CD4-positive, alpha-beta T cell (primary cell): Measurements from ENCODE around the gene C2CD4C. TPM values are rescaled to one million over a fixed set of nuclear protein-coding genes. Genes with fewer than 3 reads are reported as not detected.

Experiments used
- ATAC-seq: fragments of 200-7000 bp; cut with Tn5 transposase; one replicate; pipeline ENCODE4 v1.10.0; 2022; ENCODE audit warnings: mild to moderate bottlenecking; ENCODE audit not compliant: poor library complexity
- CTCF ChIA-PET: fragments of 350-600 bp; sonication (Branson Sonifier 250); formaldehyde crosslinking; loops from one replicate; lab custom pipeline; 2021; ENCODE audit warnings: antibody characterized with exemption, inconsistent platforms; lab: Charles Lee
- POLR2A ChIA-PET: fragments of 350-600 bp; sonication (Branson Sonifier 250); formaldehyde crosslinking; loops from one replicate; lab custom pipeline; 2021; ENCODE audit warnings: antibody characterized with exemption, inconsistent platforms; lab: Charles Lee
- DNase-seq, 14 experiments: peaks; one replicate each; pipeline ENCODE4 v3.0.0-alpha.2; 2013 to 2020; ENCODE audit warnings: mixed read lengths in 2 of 14
- H3K27ac ChIP-seq, 2 donors: one replicate each; pipeline versions ENCODE4 v1.5.1 to v1.7.0; 2013; ENCODE audit warnings: low read length in 2 of 2, low read depth in 1 of 2, mild to moderate bottlenecking in 1 of 2
- H3K27me3 ChIP-seq, 2 experiments: 1 replicate in 1 of 2; 2 replicates in 1 of 2; pipeline versions ENCODE4 v1.6.1 to v1.7.0; 2013; ENCODE audit warnings: low read length in 2 of 2, control low read depth in 1 of 2, mild to moderate bottlenecking in 1 of 2, moderate library complexity in 1 of 2; ENCODE audit not compliant: insufficient read depth in 2 of 2, control insufficient read depth in 1 of 2
- H3K36me3 ChIP-seq: one replicate; pipeline ENCODE4 v1.6.1; 2013; ENCODE audit warnings: low read length, control low read depth; ENCODE audit not compliant: insufficient read depth
- H3K4me1 ChIP-seq: one replicate; pipeline ENCODE4 v1.6.1; 2013; ENCODE audit warnings: low read length, control low read depth; ENCODE audit not compliant: insufficient read depth
- H3K4me3 ChIP-seq: one replicate; pipeline ENCODE4 v1.5.1; 2013; ENCODE audit warnings: mild to moderate bottlenecking, low read length, moderate library complexity
- H3K9me3 ChIP-seq, 2 experiments: 1 replicate in 1 of 2; 2 replicates in 1 of 2; pipeline versions ENCODE4 v1.6.1 to v1.7.0; 2013; ENCODE audit warnings: low read length in 2 of 2, mild to moderate bottlenecking in 2 of 2, control low read depth in 1 of 2, moderate library complexity in 1 of 2; ENCODE audit not compliant: control insufficient read depth in 1 of 2, insufficient read depth in 1 of 2
- H3K27ac Mint-ChIP-seq: one replicate; pipeline ENCODE4 v1.8.0; 2020; ENCODE audit warnings: mixed read lengths
- H3K27me3 Mint-ChIP-seq: one replicate; pipeline ENCODE4 v1.8.0; 2021; ENCODE audit warnings: mixed read lengths
- H3K36me3 Mint-ChIP-seq: one replicate; pipeline ENCODE4 v1.8.0; 2021; ENCODE audit warnings: low read depth, mixed read lengths
- H3K4me1 Mint-ChIP-seq: one replicate; pipeline ENCODE4 v1.8.0; 2021; ENCODE audit warnings: low read depth, mixed read lengths
- H3K4me3 Mint-ChIP-seq: one replicate; pipeline ENCODE4 v1.8.0; 2020; ENCODE audit warnings: mild to moderate bottlenecking, mixed read lengths
- H3K9me3 Mint-ChIP-seq: one replicate; pipeline ENCODE4 v1.8.0; 2020; ENCODE audit warnings: mixed read lengths
- intact Hi-C, 2 experiments: fragments of 100-400 bp; cut with DNase I in 1 of 2; cut with micrococcal nuclease in 1 of 2; formaldehyde crosslinking; loops; one replicate each; pipeline versions ENCODE4 v1.15.1 to v1.9.0; 2023 to 2025; cut with DNase I, micrococcal nuclease
- polyA plus RNA-seq, 2 donors: library from polyadenylated mRNA; unstranded; fragments of 120-200 nt; gene quantifications; one replicate each; pipeline ENCODE4 v1.2.1, GENCODE V29; 2013
- total RNA-seq, 174 experiments: library from RNA in 2 of 174; stranded (reverse) in 2 of 174; gene quantifications; one replicate each; pipeline ENCODE4 v1.2.3 and lab custom pipeline; 2021 to 2026
- TF ChIP-seq, protein P1 (sequence below): fragments of 200-600 bp; IDR thresholded peaks from one replicate; pipeline ENCODE4 v1.8.0; 2022; ENCODE audit warnings: antibody characterized with exemption, mild to moderate bottlenecking

Gene C2CD4C
- not detected for total RNA-seq
- polyA plus RNA-seq (2013, experiment 1 of 2) = not detected
- polyA plus RNA-seq (2013, experiment 2 of 2) = 0.03 TPM
- 0 to 2.4 (median 0.06) reads per million in 172 experiments for total RNA-seq (lab: John Stamatoyannopoulos, UW)

DNA sequence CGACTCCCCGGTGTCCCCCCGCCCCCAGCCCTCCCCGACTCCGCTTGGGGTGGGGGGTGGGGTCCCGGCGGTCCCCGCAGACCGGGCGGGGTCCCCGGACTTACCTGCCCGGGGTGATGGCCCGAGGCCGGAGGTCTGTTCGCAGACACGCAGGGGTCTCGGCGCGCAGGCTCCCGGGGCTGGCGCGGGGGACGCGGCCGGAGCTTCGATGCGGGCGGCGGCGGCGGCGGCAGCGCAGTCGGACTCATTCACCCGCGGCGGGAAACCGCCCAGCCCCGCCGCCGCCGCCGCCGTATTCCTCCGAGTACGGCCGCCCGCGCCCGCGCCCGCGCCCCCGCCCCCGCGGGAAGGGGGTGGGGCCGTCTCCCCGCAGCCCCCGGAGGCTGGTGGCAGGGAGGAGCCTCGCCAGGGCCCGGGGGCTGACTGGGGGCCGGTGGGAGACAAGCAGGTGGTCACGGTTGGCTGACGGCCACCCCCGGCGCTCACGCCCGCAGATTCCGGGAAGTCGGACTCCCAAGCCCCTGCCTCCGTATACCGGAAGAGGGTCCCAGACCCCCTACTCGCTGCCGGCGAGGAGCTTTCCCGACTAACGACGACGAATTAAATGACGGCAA lies at the start of gene C2CD4C:
C2CD4C (minus strand) TSS at position 246 of the 614 bp plus-strand sequence. CDS start 786 bp downstream, outside the sequence.
- Mint-ChIP-seq H3K9me3 (no peaks in the 10 kb centered on the region), H3K36me3 (no peaks in the 10 kb centered on the region), H3K4me3 (peak within 1 kb of the TSS; percentile 89), H3K27me3 (peaks cover 22% of the 10 kb centered on the region), H3K27ac (no peak within 1 kb of the TSS), H3K4me1 (peaks cover 8% of the 10 kb centered on the region)
- ATAC-seq (peak; percentile 51), DNase-seq (peak in 7 of 14 experiments; percentile 7 to 43 (median 17))
- TF ChIP-seq, protein P1, sequence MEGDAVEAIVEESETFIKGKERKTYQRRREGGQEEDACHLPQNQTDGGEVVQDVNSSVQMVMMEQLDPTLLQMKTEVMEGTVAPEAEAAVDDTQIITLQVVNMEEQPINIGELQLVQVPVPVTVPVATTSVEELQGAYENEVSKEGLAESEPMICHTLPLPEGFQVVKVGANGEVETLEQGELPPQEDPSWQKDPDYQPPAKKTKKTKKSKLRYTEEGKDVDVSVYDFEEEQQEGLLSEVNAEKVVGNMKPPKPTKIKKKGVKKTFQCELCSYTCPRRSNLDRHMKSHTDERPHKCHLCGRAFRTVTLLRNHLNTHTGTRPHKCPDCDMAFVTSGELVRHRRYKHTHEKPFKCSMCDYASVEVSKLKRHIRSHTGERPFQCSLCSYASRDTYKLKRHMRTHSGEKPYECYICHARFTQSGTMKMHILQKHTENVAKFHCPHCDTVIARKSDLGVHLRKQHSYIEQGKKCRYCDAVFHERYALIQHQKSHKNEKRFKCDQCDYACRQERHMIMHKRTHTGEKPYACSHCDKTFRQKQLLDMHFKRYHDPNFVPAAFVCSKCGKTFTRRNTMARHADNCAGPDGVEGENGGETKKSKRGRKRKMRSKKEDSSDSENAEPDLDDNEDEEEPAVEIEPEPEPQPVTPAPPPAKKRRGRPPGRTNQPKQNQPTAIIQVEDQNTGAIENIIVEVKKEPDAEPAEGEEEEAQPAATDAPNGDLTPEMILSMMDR = no peak
- Histone ChIP-seq H3K9me3 (peaks cover 0 to 19% of the 10 kb centered on the region in 2 experiments), H3K36me3 (no peaks in the 10 kb centered on the region), H3K4me1 (peaks cover 23% of the 10 kb centered on the region), H3K27ac (no peak within 1 kb of the TSS), H3K4me3 (peak within 1 kb of the TSS; percentile 35), H3K27me3 (peaks cover 43 to 47% of the 10 kb centered on the region in 2 experiments)
- POLR2A ChIA-PET = no interaction called here
- CTCF ChIA-PET = interaction anchor here (2.9 kb wide), 1 partner anchor 102 kb away, joined by 8 read pairs; no protein-coding TSS in a partner anchor
- intact Hi-C loops = no loop called here

- no peaks in the 10 kb centered on the region for H3K9me3 Mint-ChIP-seq
- H3K36me3 Mint-ChIP-seq = no peaks in the 10 kb centered on the region
- Histone ChIP-seq H3K4me1 (peaks cover 19% of the 10 kb centered on the region), H3K9me3 (peaks cover 0 to 24% of the 10 kb centered on the region in 2 experiments), H3K36me3 (no peaks in the 10 kb centered on the region), H3K27ac (no peak overlapping the region), H3K4me3 (no peak overlapping the region), H3K27me3 (peaks cover 27 to 28% of the 10 kb centered on the region in 2 experiments)
- peaks cover 23% of the 10 kb centered on the region for H3K27me3 Mint-ChIP-seq
- H3K27ac Mint-ChIP-seq = no peak overlapping the region
- ChIA-PET CTCF (no interaction called here), POLR2A (no interaction called here)
- peaks cover 10% of the 10 kb centered on the region for H3K4me1 Mint-ChIP-seq
- intact Hi-C loops = no loop called here
- ATAC-seq (no peak), DNase-seq (no peak)
- TF ChIP-seq, protein P1 = no peak
- H3K4me3 Mint-ChIP-seq = no peak overlapping the region
These were observed 49.4 kb upstream of the C2CD4C start for GRCh38 chr19:458091-459042.

GRCh38 chr19:457636-458035 lies 48.7 kb upstream of the C2CD4C start:
- H3K36me3 ChIP-seq = no peaks in the 10 kb centered on the region
- H3K36me3 Mint-ChIP-seq = no peaks in the 10 kb centered on the region
- ATAC-seq (no peak), DNase-seq (no peak)
- no peak overlapping the region for H3K27ac Mint-ChIP-seq
- no peaks in the 10 kb centered on the region for H3K9me3 Mint-ChIP-seq
- H3K27me3 Mint-ChIP-seq = peaks cover 20% of the 10 kb centered on the region
- TF ChIP-seq, protein P1 = no peak
- H3K4me3 ChIP-seq = no peak overlapping the region
- POLR2A ChIA-PET = no interaction called here
- H3K27ac ChIP-seq = no peak overlapping the region
- intact Hi-C loops = no loop called here
- H3K4me3 Mint-ChIP-seq = no peak overlapping the region
- peaks cover 0 to 21% of the 10 kb centered on the region in 2 experiments for H3K9me3 ChIP-seq
- peaks cover 10% of the 10 kb centered on the region for H3K4me1 Mint-ChIP-seq
- H3K4me1 ChIP-seq = peaks cover 19% of the 10 kb centered on the region
- peaks cover 22 to 28% of the 10 kb centered on the region in 2 experiments for H3K27me3 ChIP-seq
- CTCF ChIA-PET = no interaction called here
